Upper lobe of left lung (tissue), 6 donors: Measurements from ENCODE around the gene CABCOCO1. TPM values are rescaled to one million over a fixed set of nuclear protein-coding genes. Genes with fewer than 3 reads are reported as not detected.

ENCODE experiments used
- ATAC-seq, 2 donors: fragments of 200-7000 bp; cut with Tn5 transposase; one replicate each; pipeline ENCODE4 v1.9.1; 2022; ENCODE audit warnings: mild to moderate bottlenecking in 2 of 2, moderate library complexity in 2 of 2; ENCODE audit not compliant: low FRiP score in 2 of 2
- DNase-seq, 2 donors: peaks; one replicate each; pipeline ENCODE4 v3.0.0-alpha.2; 2019 to 2020
- H3K27ac ChIP-seq, 4 donors: fragments of 200-600 bp; sonication (generic); one replicate each; pipeline ENCODE4 v1.5.1; 2016 to 2019
- H3K27me3 ChIP-seq, 4 donors: fragments of 200-600 bp; sonication (generic); one replicate each; pipeline ENCODE4 v1.5.1; 2017 to 2019
- H3K36me3 ChIP-seq, 4 donors: fragments of 200-600 bp; sonication (generic); one replicate each; pipeline ENCODE4 v1.5.1; 2016 to 2019
- H3K4me1 ChIP-seq, 4 donors: fragments of 200-600 bp; sonication (generic); one replicate each; pipeline ENCODE4 v1.5.1; 2018 to 2019
- H3K4me3 ChIP-seq, 4 donors: fragments of 200-600 bp; sonication (generic); one replicate each; pipeline ENCODE4 v1.5.1; 2017 to 2019; ENCODE audit warnings: mild to moderate bottlenecking in 2 of 4, moderate library complexity in 1 of 4
- H3K9me3 ChIP-seq, 4 donors: fragments of 200-600 bp; sonication (generic); one replicate each; pipeline ENCODE4 v1.5.1; 2018 to 2019
- CTCF ChIP-seq, 6 experiments: fragments of 450-650 bp in 4 of 6; fragments of 200-600 bp in 2 of 6; sonication (generic) in 2 of 6; IDR thresholded peaks; one replicate each; pipeline ENCODE4 v1.5.1; 2016 to 2019; ENCODE audit warnings: antibody characterized with exemption in 6 of 6
- EP300 ChIP-seq, 4 donors: sonication (generic); formaldehyde crosslinking; IDR thresholded peaks; one replicate each; pipeline ENCODE4 v1.5.1; 2017; ENCODE audit warnings: antibody characterized with exemption in 4 of 4, control low read depth in 2 of 4
- POLR2A ChIP-seq, 4 donors: fragments of 450-650 bp; IDR thresholded peaks; one replicate each; pipeline ENCODE4 v1.5.1; 2016 to 2017; ENCODE audit warnings: antibody characterized with exemption in 4 of 4, mild to moderate bottlenecking in 2 of 4
- POLR2AphosphoS5 ChIP-seq, 2 donors: sonication (generic); formaldehyde crosslinking; IDR thresholded peaks; one replicate each; pipeline ENCODE4 v1.5.1; 2017; ENCODE audit warnings: antibody characterized with exemption in 2 of 2
- WGBS, 2 donors: methylation state at CpG; one replicate each; pipeline ENCODE4 v1.1.5; 2017 to 2018; 5-methylcytosine and 5-hydroxymethylcytosine counted together
- total RNA-seq, 6 donors: library from RNA; depleted of rRNA in 4 of 6; stranded (reverse); fragments of >200 nt in 4 of 6; gene quantifications; one replicate each; pipeline versions ENCODE4 v1.1.0 to v1.2.1, GENCODE V29; 2016 to 2021
- donor health status: DM: no; HTN: no; CAD: no; lungs with moderate emphysema.
- donor health status: DM: no; HTN: yes; CAD: no; lungs with severe emphysema.

Gene CABCOCO1
- total RNA-seq, 6 donors from 2014 or later = 1.3 to 12.2 (median 2.3) TPM; not detected in 1

DNA sequence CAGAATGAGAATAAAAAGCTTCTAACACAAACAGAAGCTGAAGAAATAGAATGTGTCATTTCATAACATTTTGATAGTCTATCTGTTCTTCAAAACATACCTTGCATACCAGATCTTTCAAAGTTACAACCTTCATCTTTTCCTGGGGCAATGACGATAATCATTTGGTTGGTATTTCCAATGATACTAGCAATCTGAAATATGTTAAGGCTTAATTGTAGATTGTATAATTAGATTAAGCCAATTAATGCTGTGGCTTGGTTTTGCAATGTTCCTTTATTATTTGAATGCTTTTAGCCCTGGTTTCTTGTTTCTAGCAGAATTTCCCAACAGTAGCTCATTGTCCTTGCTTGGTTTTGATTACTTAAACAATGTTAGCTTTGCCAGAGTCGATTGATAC lies 84.6 kb downstream of the CABCOCO1 start:
- no peak for ATAC-seq
- no peak overlapping the region for H3K4me3 ChIP-seq
- DNase-seq = no peak
- no peaks in the 10 kb centered on the region for H3K9me3 ChIP-seq
- TF ChIP-seq EP300 (IDR thresholded peaks at IDR 0.05) (no peak), POLR2AphosphoS5 (IDR thresholded peaks at IDR 0.05) (no peak), POLR2A (IDR thresholded peaks at IDR 0.05) (no peak), CTCF (IDR thresholded peaks at IDR 0.05) (no peak)
- WGBS, 2 donors = 64 to 85% methylated on average over 2 of the region's 2 CpGs
- no peaks in the 10 kb centered on the region for H3K36me3 ChIP-seq
- H3K27ac ChIP-seq = no peak overlapping the region
- peaks cover 12 to 15% (median 13%) of the 10 kb centered on the region in 4 donors for H3K4me1 ChIP-seq
- H3K27me3 ChIP-seq = no peaks in the 10 kb centered on the region

DNA sequence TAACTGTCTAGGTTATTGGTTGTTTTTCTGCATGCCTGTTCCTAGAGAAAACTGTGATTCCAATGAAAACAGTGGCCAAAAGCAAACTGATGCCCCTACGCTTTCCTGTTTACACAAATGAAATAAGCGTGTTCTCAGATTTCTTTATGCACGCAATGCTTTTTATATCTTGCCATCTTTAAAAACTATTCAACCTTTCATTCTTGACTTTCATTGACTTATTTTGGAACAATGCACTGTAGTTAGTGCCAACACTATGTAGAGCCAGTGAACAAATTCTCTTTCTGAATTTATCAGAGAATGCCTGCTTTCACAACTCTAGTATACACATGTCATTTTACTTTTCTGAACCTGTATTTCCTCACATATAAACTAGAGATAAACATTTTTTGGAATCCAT lies 86.6 kb downstream of the CABCOCO1 start:
- ATAC-seq = no peak
- no peak for TF ChIP-seq POLR2AphosphoS5 (IDR thresholded peaks at IDR 0.05)
- no peak for TF ChIP-seq POLR2A (IDR thresholded peaks at IDR 0.05)
- TF ChIP-seq EP300 (IDR thresholded peaks at IDR 0.05) = no peak
- no peak for TF ChIP-seq CTCF (IDR thresholded peaks at IDR 0.05)
- Histone ChIP-seq H3K9me3 (no peaks in the 10 kb centered on the region), H3K36me3 (no peaks in the 10 kb centered on the region), H3K27me3 (no peaks in the 10 kb centered on the region), H3K4me3 (no peak overlapping the region), H3K27ac (no peak overlapping the region), H3K4me1 (peaks cover 14 to 20% (median 16%) of the 10 kb centered on the region in 4 donors)
- 59 to 60% methylated on average over 3 of the region's 3 CpGs for WGBS, 2 donors
- DNase-seq = no peak

DNA sequence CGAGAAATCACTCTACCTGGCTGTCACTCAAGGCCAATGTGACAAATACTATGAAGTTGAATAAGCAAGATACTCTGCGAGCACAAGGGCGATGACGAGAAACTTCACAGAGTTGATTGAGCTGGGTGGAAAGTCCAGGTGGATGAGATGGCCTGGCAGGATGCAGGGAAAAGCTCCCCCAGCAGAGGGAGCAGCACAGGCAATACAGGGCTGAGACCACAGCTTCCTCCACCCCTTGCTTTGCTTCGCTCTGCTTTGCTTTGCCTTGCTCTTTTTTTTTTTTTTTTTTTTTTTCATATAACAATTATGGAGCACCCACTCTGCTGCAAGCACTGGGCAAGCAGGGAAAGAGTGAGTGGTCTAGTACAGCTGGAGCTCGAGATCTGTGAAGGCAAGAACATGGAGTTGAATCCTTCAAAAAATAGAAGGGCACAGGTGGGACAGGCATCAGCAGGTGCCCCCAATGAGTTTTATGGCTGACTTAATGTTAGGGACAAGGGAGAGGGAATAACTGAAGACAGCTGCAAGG lies 88.3 kb downstream of the CABCOCO1 start:
- Histone ChIP-seq H3K36me3 (no peaks in the 10 kb centered on the region), H3K4me3 (no peak overlapping the region), H3K9me3 (no peaks in the 10 kb centered on the region), H3K27me3 (no peaks in the 10 kb centered on the region), H3K4me1 (peaks cover 14 to 20% (median 16%) of the 10 kb centered on the region in 4 donors), H3K27ac (no peak overlapping the region)
- WGBS, 2 donors = 48 to 58% methylated on average over 6 of the region's 6 CpGs
- DNase-seq (peak in 1 of 2 donors; percentile 81), ATAC-seq (peak; percentile 86 to 92)
- TF ChIP-seq POLR2A (IDR thresholded peaks at IDR 0.05) = no peak
- peak in 5 of 6 experiments; percentile 56 to 70 (median 64) for TF ChIP-seq CTCF (IDR thresholded peaks at IDR 0.05)

GRCh38 chr10:61751599-61751998 lies 88.9 kb downstream of the CABCOCO1 start:
- Histone ChIP-seq H3K27ac (no peak overlapping the region), H3K4me3 (no peak overlapping the region), H3K4me1 (peaks cover 14 to 20% (median 16%) of the 10 kb centered on the region in 4 donors), H3K9me3 (no peaks in the 10 kb centered on the region), H3K27me3 (no peaks in the 10 kb centered on the region), H3K36me3 (no peaks in the 10 kb centered on the region)
- 37 to 42% methylated on average over 3 of the region's 3 CpGs for WGBS, 2 donors
- DNase-seq = no peak
- TF ChIP-seq EP300 (IDR thresholded peaks at IDR 0.05) (no peak), POLR2AphosphoS5 (IDR thresholded peaks at IDR 0.05) (no peak), CTCF (IDR thresholded peaks at IDR 0.05) (no peak), POLR2A (IDR thresholded peaks at IDR 0.05) (no peak)
- ATAC-seq = no peak
